ENCODE measurements around the gene DDX3X. TPM values are rescaled to one million over a fixed set of nuclear protein-coding genes. Genes with fewer than 3 reads are reported as not detected.

DDX3X gene
- polyA plus RNA-seq, 1 of the 3 experiments (the other 2 are of a cell fraction) = 30.9 TPM

DNA sequence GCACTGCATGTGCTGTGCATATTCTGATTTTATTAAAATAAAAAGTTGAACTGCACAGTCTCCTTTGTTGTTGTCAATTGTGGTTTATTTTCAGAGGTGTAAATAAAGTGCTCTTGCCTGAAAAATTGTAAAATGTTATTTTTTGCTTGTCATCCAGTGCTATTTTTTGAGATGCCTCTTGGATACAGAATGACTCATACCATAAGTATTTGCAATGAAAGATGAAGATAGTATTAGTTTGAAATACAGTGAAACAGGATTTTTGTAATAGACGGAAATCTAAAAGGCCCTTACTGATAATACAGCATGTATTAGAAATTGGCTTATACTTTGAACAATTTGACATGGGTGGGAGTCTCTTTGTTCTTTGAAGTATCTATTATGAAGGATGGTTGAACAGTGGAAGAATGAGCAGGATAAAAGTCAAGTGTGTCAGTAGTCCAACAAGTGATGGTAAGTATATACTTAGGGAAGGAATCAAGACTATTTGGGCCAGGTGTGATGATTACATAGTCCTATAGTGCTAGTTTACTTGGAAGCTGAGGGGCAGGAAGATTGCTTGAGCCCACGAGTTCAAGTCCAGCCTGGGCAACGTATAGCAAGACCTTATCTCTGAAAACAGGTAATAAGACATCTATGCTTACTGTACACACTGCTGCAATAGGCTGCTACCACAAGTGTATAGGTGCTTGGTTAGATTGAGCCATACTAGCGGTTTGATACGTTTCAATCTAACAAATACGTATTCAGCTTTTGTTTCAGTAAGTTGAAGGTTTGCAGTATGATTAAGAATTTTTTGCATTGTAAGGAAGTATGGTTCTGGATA, 16.4 kb downstream of the DDX3X start:
- Histone ChIP-seq H3K4me1 (ENCODE audit: control insufficient read depth in 1 of 2, insufficient read depth in 2 of 2, low read depth in 1 of 2, low read length in 1 of 2) (peaks cover 2 to 9% of the 10 kb centered on the region in 2 experiments; a peak in 1 of 4 replicates), H2AFZ (ENCODE audit: low read depth) (no peak overlapping the region), H3K4me2 (no peak overlapping the region; the same call in 1 of the 2 replicates), H3K9ac (no peak overlapping the region), H3K27me3 (ENCODE audit: insufficient read depth) (no peaks in the 10 kb centered on the region), H3K36me3 (replicated peaks in 1 of 2; ENCODE audit: control insufficient read depth in 1 of 2, insufficient read depth in 2 of 2, low read length in 1 of 2) (peaks cover 53 to 59% of the 10 kb centered on the region in 2 experiments), H3F3A (replicated peaks; ENCODE audit: insufficient read depth) (peaks cover 70% of the 10 kb centered on the region), H4K20me1 (ENCODE audit: insufficient read depth) (peaks cover 63% of the 10 kb centered on the region), H3K4me3 (ENCODE audit: low read depth in 2 of 2, low read length in 1 of 2) (no peak overlapping the region), H3K79me2 (ENCODE audit: insufficient read depth) (peaks cover 24% of the 10 kb centered on the region), H3K9me3 (no peaks in the 10 kb centered on the region), H3K9me2 (no peaks in the 10 kb centered on the region), H3K27ac (ENCODE audit: low read depth in 2 of 2, low read length in 1 of 2) (peak overlapping the region in 1 of 2 experiments; percentile 43; a peak in 2 of 4 replicates)
- ChIA-PET CTCF (no interaction called here), POLR2A (no interaction called here)
- 88% methylated on average over 6 of the region's 6 CpGs for WGBS (ENCODE audit: low lambda C conversion rate)
- DNase-seq = no peak
- TF ChIP-seq MXI1 (IDR thresholded peaks at IDR 0.05; ENCODE audit: low read depth, low read length) (no peak), FOSL2 (IDR thresholded peaks at IDR 0.05; ENCODE audit: borderline replicate concordance, low read depth) (peak; percentile 38; the same call in 1 of the 2 replicates), YY1 (IDR thresholded peaks at IDR 0.05; ENCODE audit: low read depth) (no peak), NFIC (IDR thresholded peaks at IDR 0.05; ENCODE audit: borderline replicate concordance) (no peak), TEAD4 (IDR thresholded peaks at IDR 0.05; ENCODE audit: borderline replicate concordance, insufficient read depth) (no peak), NRF1 (IDR thresholded peaks at IDR 0.05; ENCODE audit: low read depth, low read length) (no peak), GATA2 (CRISPR knock-in tag; IDR thresholded peaks at IDR 0.05) (no peak), IRF3 (IDR thresholded peaks at IDR 0.05; ENCODE audit: low read depth, low read length) (no peak), EZH2phosphoT487 (IDR thresholded peaks at IDR 0.05; ENCODE audit: borderline replicate concordance, low read depth) (no peak), USF1 (IDR thresholded peaks at IDR 0.05; ENCODE audit: borderline replicate concordance, low read depth) (no peak), MAX (IDR thresholded peaks at IDR 0.05; ENCODE audit: low read depth) (no peak), SMC3 (IDR thresholded peaks at IDR 0.05; ENCODE audit: low read depth, low read length) (no peak), CTCF (IDR thresholded peaks at IDR 0.05) (no peak), RCOR1 (IDR thresholded peaks at IDR 0.05; ENCODE audit: low read length) (no peak), JUND (IDR thresholded peaks at IDR 0.05) (peak; percentile 46; the same call in 1 of the 2 replicates), SIN3A (IDR thresholded peaks at IDR 0.05; ENCODE audit: borderline replicate concordance, low read depth, low read length) (no peak)
- TF ChIP-seq, protein P1, sequence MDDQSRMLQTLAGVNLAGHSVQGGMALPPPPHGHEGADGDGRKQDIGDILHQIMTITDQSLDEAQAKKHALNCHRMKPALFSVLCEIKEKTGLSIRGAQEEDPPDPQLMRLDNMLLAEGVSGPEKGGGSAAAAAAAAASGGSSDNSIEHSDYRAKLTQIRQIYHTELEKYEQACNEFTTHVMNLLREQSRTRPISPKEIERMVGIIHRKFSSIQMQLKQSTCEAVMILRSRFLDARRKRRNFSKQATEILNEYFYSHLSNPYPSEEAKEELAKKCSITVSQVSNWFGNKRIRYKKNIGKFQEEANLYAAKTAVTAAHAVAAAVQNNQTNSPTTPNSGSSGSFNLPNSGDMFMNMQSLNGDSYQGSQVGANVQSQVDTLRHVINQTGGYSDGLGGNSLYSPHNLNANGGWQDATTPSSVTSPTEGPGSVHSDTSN (IDR thresholded peaks at IDR 0.05) = no peak
- TF ChIP-seq, protein P2, sequence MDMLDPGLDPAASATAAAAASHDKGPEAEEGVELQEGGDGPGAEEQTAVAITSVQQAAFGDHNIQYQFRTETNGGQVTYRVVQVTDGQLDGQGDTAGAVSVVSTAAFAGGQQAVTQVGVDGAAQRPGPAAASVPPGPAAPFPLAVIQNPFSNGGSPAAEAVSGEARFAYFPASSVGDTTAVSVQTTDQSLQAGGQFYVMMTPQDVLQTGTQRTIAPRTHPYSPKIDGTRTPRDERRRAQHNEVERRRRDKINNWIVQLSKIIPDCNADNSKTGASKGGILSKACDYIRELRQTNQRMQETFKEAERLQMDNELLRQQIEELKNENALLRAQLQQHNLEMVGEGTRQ (IDR thresholded peaks at IDR 0.05; ENCODE audit: borderline replicate concordance, low read depth, low read length) = no peak
